ENCODE data around the gene SNAP47.

The SNAP47 gene

GRCh38 chr1:227771326-227771725, 36.1 kb downstream of the SNAP47 start:
- no peak overlapping the region for H2AFZ ChIP-seq (ENCODE audit: low read depth, low read length, severe bottlenecking)
- H3K9me3 ChIP-seq (ENCODE audit: insufficient read depth, low read length): no peaks in the 10 kb centered on the region
- H3F3A ChIP-seq (ENCODE audit: insufficient read depth): no peaks in the 10 kb centered on the region
- H3K27me3 ChIP-seq (ENCODE audit: low read length): no peaks in the 10 kb centered on the region
- TF ChIP-seq EZH2phosphoT487 (conservative IDR thresholded peaks at IDR 0.05; ENCODE audit: low read length): no peak
- no peak for TF ChIP-seq CTCF (IDR thresholded peaks at IDR 0.05; ENCODE audit: insufficient read depth, low read length, poor library complexity, severe bottlenecking)
- no peak overlapping the region for H3K4me2 ChIP-seq (ENCODE audit: low read depth, low read length, poor library complexity, severe bottlenecking)
- no peaks in the 10 kb centered on the region for H3K36me3 ChIP-seq (ENCODE audit: low read length)
- no peaks in the 10 kb centered on the region for H3K9me2 ChIP-seq (replicated peaks; ENCODE audit: insufficient read depth, low read length)
- H3K27ac ChIP-seq (ENCODE audit: low read depth, low read length): no peak overlapping the region
- H3K4me3 ChIP-seq (ENCODE audit: insufficient read depth, low read length, poor library complexity, severe bottlenecking): no peak overlapping the region
- H4K20me1 ChIP-seq (ENCODE audit: low read depth, low read length): no peaks in the 10 kb centered on the region
- H3K79me2 ChIP-seq (ENCODE audit: insufficient read depth, low read length): no peaks in the 10 kb centered on the region
- no peak overlapping the region for H3K9ac ChIP-seq (ENCODE audit: low read length)

- Histone ChIP-seq H3K36me3 (ENCODE audit: low read length) (no peaks in the 10 kb centered on the region), H4K20me1 (ENCODE audit: low read depth, low read length) (no peaks in the 10 kb centered on the region), H3K9ac (ENCODE audit: low read length) (no peak overlapping the region), H3K4me2 (ENCODE audit: low read depth, low read length, poor library complexity, severe bottlenecking) (no peak overlapping the region), H3K9me2 (replicated peaks; ENCODE audit: insufficient read depth, low read length) (no peaks in the 10 kb centered on the region), H3K79me2 (ENCODE audit: insufficient read depth, low read length) (no peaks in the 10 kb centered on the region), H3K27me3 (ENCODE audit: low read length) (no peaks in the 10 kb centered on the region), H3F3A (ENCODE audit: insufficient read depth) (no peaks in the 10 kb centered on the region), H2AFZ (ENCODE audit: low read depth, low read length, severe bottlenecking) (no peak overlapping the region), H3K9me3 (ENCODE audit: insufficient read depth, low read length) (no peaks in the 10 kb centered on the region), H3K27ac (ENCODE audit: low read depth, low read length) (no peak overlapping the region), H3K4me3 (ENCODE audit: insufficient read depth, low read length, poor library complexity, severe bottlenecking) (no peak overlapping the region)
- TF ChIP-seq EZH2phosphoT487 (conservative IDR thresholded peaks at IDR 0.05; ENCODE audit: low read length) (no peak), CTCF (IDR thresholded peaks at IDR 0.05; ENCODE audit: insufficient read depth, low read length, poor library complexity, severe bottlenecking) (no peak)
Measured at GRCh38 chr1:227771771-227772170, 36.5 kb downstream of the SNAP47 start.

GRCh38 chr1:227773558-227773957, 38.3 kb downstream of the SNAP47 start:
- Histone ChIP-seq H3F3A (ENCODE audit: insufficient read depth) (no peaks in the 10 kb centered on the region), H3K36me3 (ENCODE audit: low read length) (no peaks in the 10 kb centered on the region), H3K9ac (ENCODE audit: low read length) (no peak overlapping the region), H3K27me3 (ENCODE audit: low read length) (no peaks in the 10 kb centered on the region), H3K4me3 (ENCODE audit: insufficient read depth, low read length, poor library complexity, severe bottlenecking) (no peak overlapping the region), H4K20me1 (ENCODE audit: low read depth, low read length) (no peaks in the 10 kb centered on the region), H3K9me2 (replicated peaks; ENCODE audit: insufficient read depth, low read length) (no peaks in the 10 kb centered on the region), H3K27ac (ENCODE audit: low read depth, low read length) (no peak overlapping the region), H3K79me2 (ENCODE audit: insufficient read depth, low read length) (no peaks in the 10 kb centered on the region), H2AFZ (ENCODE audit: low read depth, low read length, severe bottlenecking) (no peak overlapping the region), H3K4me2 (ENCODE audit: low read depth, low read length, poor library complexity, severe bottlenecking) (no peak overlapping the region), H3K9me3 (ENCODE audit: insufficient read depth, low read length) (no peaks in the 10 kb centered on the region)
- TF ChIP-seq EZH2phosphoT487 (conservative IDR thresholded peaks at IDR 0.05; ENCODE audit: low read length) (no peak), CTCF (IDR thresholded peaks at IDR 0.05; ENCODE audit: insufficient read depth, low read length, poor library complexity, severe bottlenecking) (no peak)
